GM23248 (cell line): Measurements from ENCODE around the gene GPD1L.

Source experiments
- EZH2 ChIP-seq: fragments of 200-600 bp; sonication (generic); IDR thresholded peaks from 2 replicates; pipeline ENCODE4 v1.6.1; 2018; ENCODE audit warnings: antibody characterized with exemption, mild to moderate bottlenecking; ENCODE audit not compliant: insufficient read depth, poor library complexity, severe bottlenecking
- EZH2phosphoT487 ChIP-seq: fragments of 200-600 bp; sonication (generic); IDR thresholded peaks from 2 replicates; pipeline ENCODE4 v1.6.1; 2018; ENCODE audit warnings: antibody characterized with exemption, moderate library complexity, mild to moderate bottlenecking, low read depth; ENCODE audit not compliant: insufficient read depth

GRCh38 chr3:32153414-32154204, 47.2 kb downstream of the GPD1L start:
- TF ChIP-seq EZH2, result no peak
- TF ChIP-seq EZH2phosphoT487, result no peak
